Hippocampal formation (tissue), 2 donors: ENCODE results near the gene MAST4.

Experiments
- DNase-seq, 2 donors: peaks; one replicate each; lab custom pipeline; 2025; lab: John Stamatoyannopoulos, UW

The MAST4 gene

GRCh38 chr5:66908230-66908629, 312.0 kb downstream of the MAST4 start:
- DNase-seq, result no peak

- DNase-seq, result no peak
Measured at GRCh38 chr5:66909364-66909763, 313.2 kb downstream of the MAST4 start.

- DNase-seq, result no peak
Measured at GRCh38 chr5:66912787-66913186, 316.6 kb downstream of the MAST4 start.

DNA sequence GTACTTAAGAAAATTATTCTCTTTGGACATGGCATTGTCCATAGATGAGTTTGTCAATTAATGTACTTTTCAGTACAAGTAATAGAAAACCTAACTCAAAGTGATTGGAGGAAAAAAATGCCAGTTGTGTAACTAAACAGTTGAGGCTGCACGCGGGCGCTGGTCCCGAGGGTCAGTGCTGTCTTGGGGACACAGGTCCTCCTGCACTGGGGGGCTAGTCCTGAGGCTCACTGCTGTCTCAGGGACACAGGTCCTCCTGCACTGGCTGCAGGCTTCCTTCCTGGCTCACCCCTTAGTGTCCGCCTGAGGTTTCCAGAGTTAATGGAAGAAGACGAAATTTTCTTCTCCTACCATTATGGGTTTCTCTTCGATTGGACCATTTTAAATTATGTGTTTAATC, 319.3 kb downstream of the MAST4 start:
- DNase-seq, result no peak

DNA sequence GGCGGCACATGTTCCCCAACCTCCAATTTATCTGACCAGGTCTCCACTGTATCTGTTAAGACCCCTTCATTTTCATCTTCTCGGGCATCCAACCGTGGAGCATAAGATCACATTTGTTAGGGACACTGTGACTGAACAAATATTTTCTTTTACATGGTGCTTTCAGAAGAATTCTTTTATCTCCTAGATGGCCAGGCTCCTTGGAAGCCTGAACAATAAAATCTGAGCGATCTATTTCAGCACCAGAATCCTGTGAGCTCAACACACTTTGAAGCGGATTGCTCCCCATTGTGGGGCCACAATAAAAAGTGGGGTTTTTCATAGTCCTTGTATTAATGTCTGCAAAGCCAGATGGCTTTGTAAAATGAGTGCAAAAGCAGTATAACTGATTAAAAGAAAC, 326.7 kb downstream of the MAST4 start:
- no peak for DNase-seq

GRCh38 chr5:66923457-66923856, 327.3 kb downstream of the MAST4 start:
- DNase-seq, result no peak

DNA sequence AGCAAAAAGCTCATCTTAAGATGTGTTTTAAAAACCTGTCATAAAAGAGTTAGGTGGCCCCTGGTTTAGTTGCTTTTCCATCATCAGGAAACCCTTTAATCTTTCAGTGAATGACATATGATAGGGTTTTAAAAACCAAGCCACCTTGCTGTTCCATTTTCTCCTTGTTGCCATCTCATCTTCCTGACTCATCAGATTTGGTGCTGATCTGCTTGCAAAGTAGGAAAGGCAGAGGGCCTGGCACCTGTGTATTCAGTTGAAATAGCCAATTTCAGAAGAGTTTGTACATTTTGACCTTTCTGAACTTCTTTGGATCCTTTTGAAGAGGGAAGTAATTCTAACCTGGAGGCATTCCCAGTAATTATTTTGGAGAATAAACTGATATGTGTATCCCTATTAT, 327.7 kb downstream of the MAST4 start:
- DNase-seq, result no peak

DNA sequence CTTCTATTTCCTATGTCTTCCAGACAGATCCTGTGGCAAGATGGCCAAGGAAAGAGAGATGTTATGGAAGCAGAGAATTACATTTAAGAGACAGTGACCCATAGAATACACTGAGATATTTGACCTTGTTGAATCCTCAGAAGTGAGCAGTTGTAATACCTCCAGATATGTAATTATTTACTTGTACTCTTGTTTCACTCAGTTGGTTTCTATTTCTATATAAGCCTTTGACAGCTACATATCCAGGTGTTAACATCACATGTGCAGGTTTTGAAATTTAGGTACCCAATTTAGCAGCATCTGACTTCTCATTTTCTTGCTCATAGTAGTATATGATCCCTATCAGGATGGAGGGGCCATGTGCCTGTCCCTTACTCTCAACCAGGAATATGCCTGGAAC, 330.9 kb downstream of the MAST4 start:
- no peak for DNase-seq

- DNase-seq, result no peak
Measured at GRCh38 chr5:66929281-66929680, 333.1 kb downstream of the MAST4 start.

GRCh38 chr5:66929995-66930394, 333.8 kb downstream of the MAST4 start:
- no peak for DNase-seq

DNA sequence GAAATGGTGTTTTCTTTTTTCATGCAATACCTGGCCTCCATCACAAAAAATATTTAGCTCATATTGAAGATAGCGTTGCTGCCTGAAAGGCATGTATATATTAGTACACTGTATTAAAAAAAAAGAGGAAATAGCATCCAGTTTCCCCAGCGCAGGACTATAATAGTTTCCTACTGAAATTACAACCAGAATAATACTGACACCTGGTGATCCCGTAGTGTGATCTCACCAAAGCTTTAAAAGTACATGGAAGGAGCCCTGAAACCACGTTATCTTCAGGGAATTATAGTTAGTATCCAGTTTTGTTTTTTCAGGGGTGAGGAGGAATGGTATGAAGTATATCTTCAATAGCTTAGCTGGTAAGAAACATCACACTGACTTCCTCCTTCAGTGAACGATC, 335.5 kb downstream of the MAST4 start:
- DNase-seq, result no peak

GRCh38 chr5:66932457-66932856, 336.3 kb downstream of the MAST4 start:
- DNase-seq, result no peak

GRCh38 chr5:66933066-66933465, 336.9 kb downstream of the MAST4 start:
- no peak for DNase-seq

DNA sequence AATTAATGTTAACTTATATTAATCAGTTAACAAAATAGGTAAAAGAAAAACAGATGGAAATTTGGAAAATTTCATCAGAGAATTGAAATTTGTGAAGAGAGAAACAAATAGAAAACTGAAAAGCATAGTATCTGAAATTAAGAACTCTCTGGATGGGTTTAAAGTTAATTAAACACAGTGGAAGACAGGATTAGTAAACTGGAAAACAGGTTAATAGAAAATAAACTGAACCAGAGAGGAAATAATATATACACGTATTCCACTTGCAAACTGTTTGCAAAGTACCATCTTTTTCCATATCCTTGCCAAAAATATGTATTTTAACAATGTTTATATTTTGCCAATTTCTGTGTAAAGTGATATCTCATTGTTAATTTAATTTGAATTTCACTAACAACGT, 342.9 kb downstream of the MAST4 start:
- no peak for DNase-seq

DNA sequence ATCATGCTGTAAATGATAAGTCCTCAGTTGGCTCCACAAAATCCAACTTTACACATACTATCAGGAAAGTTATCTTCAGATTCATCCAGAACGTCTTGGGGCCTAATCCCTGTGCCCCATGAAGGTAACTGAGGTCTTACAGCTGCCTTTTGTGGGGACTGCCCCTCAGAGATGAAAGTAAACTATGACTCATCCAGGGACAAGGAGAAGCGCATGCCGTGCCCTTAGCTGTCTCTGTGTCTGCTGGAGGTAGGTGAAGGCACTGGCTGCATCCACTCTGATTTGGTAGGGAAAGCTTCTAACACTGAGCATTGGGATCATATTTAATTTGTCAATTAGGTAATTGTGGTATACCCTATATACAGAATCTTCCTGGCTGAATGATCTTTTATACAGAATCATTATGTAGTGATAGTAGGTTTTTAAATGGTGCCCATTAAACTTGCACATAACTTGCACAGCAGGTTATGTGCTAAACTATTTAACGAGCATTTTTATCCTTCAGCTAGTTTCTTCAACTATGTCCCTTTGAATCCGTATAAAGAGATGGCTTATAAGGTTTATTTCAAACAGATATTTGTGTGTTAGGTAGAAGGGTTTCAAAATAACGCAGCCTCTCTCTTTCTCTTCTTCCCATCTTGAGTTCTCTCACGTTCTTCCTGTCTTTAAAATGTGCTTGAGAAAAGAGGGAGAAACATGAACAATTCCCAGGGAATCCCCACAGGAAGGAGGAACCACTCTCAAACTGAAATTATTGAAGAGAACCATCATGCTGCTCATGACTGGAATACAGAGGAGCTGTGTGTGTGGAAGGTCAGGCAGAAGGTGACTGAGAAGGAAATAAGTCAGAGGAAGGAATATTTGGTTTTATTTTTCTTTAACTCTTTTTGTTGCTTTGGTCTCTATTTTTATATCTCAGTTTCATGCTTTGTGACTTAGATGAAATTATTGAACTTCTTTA, 349.5 kb downstream of the MAST4 start:
- no peak for DNase-seq

GRCh38 chr5:66947458-66947857, 351.3 kb downstream of the MAST4 start:
- DNase-seq, result no peak

DNA sequence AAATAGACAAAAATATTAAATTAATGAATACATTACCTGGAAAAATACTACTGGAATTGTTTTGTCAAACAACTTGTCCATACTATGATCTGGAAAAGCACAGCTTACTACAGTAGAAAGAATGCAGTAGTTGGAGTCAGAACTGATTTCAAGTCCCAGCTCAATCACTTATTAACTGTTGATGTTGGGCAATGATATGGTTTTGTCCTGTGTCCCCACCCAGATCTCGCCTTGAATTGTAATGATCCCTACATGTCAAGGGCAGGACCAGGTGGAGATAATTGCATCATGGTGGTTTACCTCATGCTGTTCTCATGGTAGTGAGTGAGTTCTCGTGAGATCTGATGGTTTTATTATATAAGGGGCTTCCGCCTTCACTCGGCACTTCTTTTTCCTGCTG, 352.9 kb downstream of the MAST4 start:
- no peak for DNase-seq

- DNase-seq, result no peak
Measured at GRCh38 chr5:66952153-66952552, 356.0 kb downstream of the MAST4 start.

- DNase-seq, result no peak
Measured at GRCh38 chr5:66956439-66956838, 360.2 kb downstream of the MAST4 start.

GRCh38 chr5:66958201-66958979, 362.2 kb downstream of the MAST4 start:
- DNase-seq, result no peak

DNA sequence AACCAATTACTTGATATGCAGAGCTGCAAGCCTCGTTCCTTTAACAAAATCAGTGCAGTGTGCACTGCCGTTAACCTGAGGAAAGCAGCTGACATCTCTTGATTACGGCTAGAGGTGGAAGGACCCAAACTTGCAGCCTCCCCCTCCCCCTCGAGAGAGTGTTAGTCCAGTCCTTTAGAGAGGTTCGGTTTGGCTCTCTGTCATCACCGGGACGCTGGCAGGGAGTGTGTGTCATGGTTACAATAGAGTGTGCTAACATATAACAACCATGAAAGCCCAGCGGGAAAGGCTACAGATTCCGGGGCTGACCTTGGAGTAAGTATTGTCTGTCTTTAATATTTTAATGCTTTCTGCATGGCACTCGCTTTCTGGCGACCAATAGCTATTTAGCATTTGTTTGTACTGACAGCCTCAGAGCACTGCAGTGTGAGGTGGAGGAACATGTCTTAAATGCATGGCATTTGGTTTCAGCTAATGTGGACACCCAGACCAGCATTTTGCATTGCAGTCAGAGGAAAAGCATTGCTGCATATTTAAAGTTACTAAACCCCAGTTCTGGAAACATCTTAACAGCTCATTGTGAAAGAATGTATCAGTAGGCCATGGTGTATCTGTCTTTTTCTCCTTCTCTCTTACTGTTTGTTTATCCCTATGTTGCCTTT, 362.9 kb downstream of the MAST4 start:
- DNase-seq, result peak; percentile 32 to 38

DNA sequence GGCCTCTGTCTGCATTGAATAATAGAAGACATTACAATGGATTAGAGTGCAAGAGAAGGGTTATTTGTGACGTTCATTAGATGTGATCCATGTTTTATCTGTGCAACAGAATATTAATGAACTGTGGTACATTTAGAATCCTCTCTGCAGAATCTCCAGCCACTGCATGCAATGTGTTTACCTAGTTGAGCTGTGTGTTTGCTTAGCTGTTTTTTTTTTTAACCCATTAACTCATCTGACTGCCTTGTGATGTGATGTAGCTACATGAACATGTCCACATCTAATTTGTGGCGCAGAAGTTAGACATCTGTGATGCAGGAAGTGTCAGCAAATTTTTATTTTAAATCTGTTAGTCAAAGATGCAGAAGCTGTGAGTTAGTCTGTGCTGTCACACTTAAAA, 363.5 kb downstream of the MAST4 start:
- DNase-seq, result no peak
